ENCODE data around the gene CISH.

The CISH gene

DNA sequence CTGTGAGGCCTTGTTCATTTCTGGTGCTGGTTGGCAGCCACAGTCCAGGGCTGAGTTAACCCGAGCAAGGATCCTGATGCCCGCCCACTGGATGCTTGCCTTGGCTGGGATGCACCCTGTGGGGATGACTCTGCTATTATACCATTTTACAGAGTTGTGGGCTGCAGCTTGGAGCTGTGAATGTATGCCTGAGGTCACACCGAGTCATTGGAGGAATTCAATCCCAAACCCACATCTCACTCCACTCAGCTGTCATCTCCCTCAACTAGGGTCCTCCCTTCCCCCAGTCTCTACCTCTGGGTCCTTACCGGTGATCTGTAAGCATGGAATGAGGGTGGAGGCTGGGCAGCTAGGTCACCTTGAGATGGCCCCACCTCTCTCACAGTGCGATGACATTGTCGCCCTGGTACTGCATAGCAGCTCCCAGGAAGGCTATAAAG lies 27.5 kb upstream of the CISH start:
- Histone ChIP-seq H3K27me3 (ENCODE audit: low read length) (no peaks in the 10 kb centered on the region), H3F3A (ENCODE audit: insufficient read depth) (no peaks in the 10 kb centered on the region), H3K9me2 (replicated peaks; ENCODE audit: insufficient read depth, low read length) (no peaks in the 10 kb centered on the region), H3K27ac (ENCODE audit: low read depth, low read length) (no peak overlapping the region), H3K9ac (ENCODE audit: low read length) (no peak overlapping the region), H4K20me1 (ENCODE audit: low read depth, low read length) (no peaks in the 10 kb centered on the region), H3K4me2 (ENCODE audit: low read depth, low read length, poor library complexity, severe bottlenecking) (no peak overlapping the region), H3K79me2 (ENCODE audit: insufficient read depth, low read length) (no peaks in the 10 kb centered on the region), H3K36me3 (ENCODE audit: low read length) (no peaks in the 10 kb centered on the region), H2AFZ (ENCODE audit: low read depth, low read length, severe bottlenecking) (no peak overlapping the region), H3K9me3 (ENCODE audit: insufficient read depth, low read length) (no peaks in the 10 kb centered on the region), H3K4me3 (ENCODE audit: insufficient read depth, low read length, poor library complexity, severe bottlenecking) (no peak overlapping the region)
- TF ChIP-seq, protein P1, sequence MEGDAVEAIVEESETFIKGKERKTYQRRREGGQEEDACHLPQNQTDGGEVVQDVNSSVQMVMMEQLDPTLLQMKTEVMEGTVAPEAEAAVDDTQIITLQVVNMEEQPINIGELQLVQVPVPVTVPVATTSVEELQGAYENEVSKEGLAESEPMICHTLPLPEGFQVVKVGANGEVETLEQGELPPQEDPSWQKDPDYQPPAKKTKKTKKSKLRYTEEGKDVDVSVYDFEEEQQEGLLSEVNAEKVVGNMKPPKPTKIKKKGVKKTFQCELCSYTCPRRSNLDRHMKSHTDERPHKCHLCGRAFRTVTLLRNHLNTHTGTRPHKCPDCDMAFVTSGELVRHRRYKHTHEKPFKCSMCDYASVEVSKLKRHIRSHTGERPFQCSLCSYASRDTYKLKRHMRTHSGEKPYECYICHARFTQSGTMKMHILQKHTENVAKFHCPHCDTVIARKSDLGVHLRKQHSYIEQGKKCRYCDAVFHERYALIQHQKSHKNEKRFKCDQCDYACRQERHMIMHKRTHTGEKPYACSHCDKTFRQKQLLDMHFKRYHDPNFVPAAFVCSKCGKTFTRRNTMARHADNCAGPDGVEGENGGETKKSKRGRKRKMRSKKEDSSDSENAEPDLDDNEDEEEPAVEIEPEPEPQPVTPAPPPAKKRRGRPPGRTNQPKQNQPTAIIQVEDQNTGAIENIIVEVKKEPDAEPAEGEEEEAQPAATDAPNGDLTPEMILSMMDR (IDR thresholded peaks at IDR 0.05; ENCODE audit: insufficient read depth, low read length, poor library complexity, severe bottlenecking), result no peak
- TF ChIP-seq EZH2phosphoT487 (conservative IDR thresholded peaks at IDR 0.05; ENCODE audit: low read length), result no peak

DNA sequence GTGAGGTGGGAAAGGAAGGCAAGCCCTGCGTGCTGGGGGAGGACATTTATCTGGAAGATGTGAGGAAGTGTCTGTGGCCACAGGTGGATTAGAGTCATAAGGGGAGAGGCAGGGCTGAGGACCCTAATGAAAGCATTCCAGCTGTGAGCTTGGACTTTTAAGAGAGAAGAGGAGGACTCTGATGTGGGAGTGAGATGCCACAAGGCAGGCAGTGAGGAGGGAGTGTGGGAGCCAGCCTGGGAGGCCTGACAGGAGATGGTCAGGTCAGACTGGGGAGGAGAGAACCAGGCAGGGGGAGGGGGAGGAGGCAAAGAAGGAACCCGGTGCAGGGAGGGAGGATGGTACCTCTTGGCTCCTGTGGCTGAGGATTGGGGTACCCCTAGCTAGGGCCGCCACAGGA lies 26.4 kb upstream of the CISH start:
- no peak overlapping the region for H2AFZ ChIP-seq (ENCODE audit: low read depth, low read length, severe bottlenecking)

DNA sequence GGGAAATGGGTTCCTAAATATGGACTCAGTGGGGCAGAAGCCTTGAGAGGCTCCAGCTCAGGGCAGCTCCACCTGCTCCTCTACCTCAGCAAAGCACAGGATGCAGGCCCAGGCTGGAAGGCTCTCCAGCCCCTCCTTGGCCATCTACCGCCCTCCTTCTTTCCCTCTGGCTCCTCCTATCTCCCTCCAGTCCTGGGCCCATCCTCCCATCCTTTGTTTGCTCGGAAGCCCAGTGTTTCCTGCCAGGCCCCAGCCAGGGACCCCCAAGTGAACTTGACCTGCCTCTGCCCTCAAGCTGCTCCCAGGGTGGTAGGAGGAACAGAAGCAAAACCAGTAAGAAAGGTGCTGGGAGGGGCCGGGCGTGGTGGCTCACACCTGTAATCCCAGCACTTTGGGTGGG lies 25.4 kb upstream of the CISH start:
- H3K4me2 ChIP-seq (ENCODE audit: low read depth, low read length, poor library complexity, severe bottlenecking), result no peak overlapping the region
- no peaks in the 10 kb centered on the region for H3K79me2 ChIP-seq (ENCODE audit: insufficient read depth, low read length)
- no peaks in the 10 kb centered on the region for H3K36me3 ChIP-seq (ENCODE audit: low read length)

More for the DNA sequence above, 26.4 kb upstream of the CISH start:
- Histone ChIP-seq H4K20me1 (ENCODE audit: low read depth, low read length) (no peaks in the 10 kb centered on the region), H3K4me2 (ENCODE audit: low read depth, low read length, poor library complexity, severe bottlenecking) (no peak overlapping the region), H3K79me2 (ENCODE audit: insufficient read depth, low read length) (no peaks in the 10 kb centered on the region), H3K9me2 (replicated peaks; ENCODE audit: insufficient read depth, low read length) (no peaks in the 10 kb centered on the region), H3K9ac (ENCODE audit: low read length) (no peak overlapping the region), H3K27ac (ENCODE audit: low read depth, low read length) (no peak overlapping the region), H3K36me3 (ENCODE audit: low read length) (no peaks in the 10 kb centered on the region), H3F3A (ENCODE audit: insufficient read depth) (no peaks in the 10 kb centered on the region), H3K27me3 (ENCODE audit: low read length) (no peaks in the 10 kb centered on the region), H3K4me3 (ENCODE audit: insufficient read depth, low read length, poor library complexity, severe bottlenecking) (no peak overlapping the region), H3K9me3 (ENCODE audit: insufficient read depth, low read length) (no peaks in the 10 kb centered on the region)
- TF ChIP-seq, protein P1 (IDR thresholded peaks at IDR 0.05; ENCODE audit: insufficient read depth, low read length, poor library complexity, severe bottlenecking), result no peak

More for the DNA sequence above, 25.4 kb upstream of the CISH start:
- H3K4me3 ChIP-seq (ENCODE audit: insufficient read depth, low read length, poor library complexity, severe bottlenecking), result no peak overlapping the region
- H3K27ac ChIP-seq (ENCODE audit: low read depth, low read length), result no peak overlapping the region
- TF ChIP-seq EZH2phosphoT487 (conservative IDR thresholded peaks at IDR 0.05; ENCODE audit: low read length), result no peak
- TF ChIP-seq, protein P1 (IDR thresholded peaks at IDR 0.05; ENCODE audit: insufficient read depth, low read length, poor library complexity, severe bottlenecking), result no peak
- H3K27me3 ChIP-seq (ENCODE audit: low read length), result no peaks in the 10 kb centered on the region
- no peaks in the 10 kb centered on the region for H3F3A ChIP-seq (ENCODE audit: insufficient read depth)
- H2AFZ ChIP-seq (ENCODE audit: low read depth, low read length, severe bottlenecking), result no peak overlapping the region
- H4K20me1 ChIP-seq (ENCODE audit: low read depth, low read length), result no peaks in the 10 kb centered on the region
- no peaks in the 10 kb centered on the region for H3K9me2 ChIP-seq (replicated peaks; ENCODE audit: insufficient read depth, low read length)
- no peaks in the 10 kb centered on the region for H3K9me3 ChIP-seq (ENCODE audit: insufficient read depth, low read length)
- no peak overlapping the region for H3K9ac ChIP-seq (ENCODE audit: low read length)
